Neural cell (in vitro differentiated cells): ENCODE measurements around the gene ANKS1B.

Source experiments
- EZH2 ChIP-seq: fragments of 200-600, 300-800 bp; shearing (Covaris generic), sonication (generic); IDR thresholded peaks from 2 replicates; pipeline ENCODE4 v1.6.1; 2014; ENCODE audit warnings: antibody characterized with exemption, low read length, borderline replicate concordance, mild to moderate bottlenecking; ENCODE audit not compliant: insufficient read depth, poor library complexity, severe bottlenecking
- REST ChIP-seq: IDR thresholded peaks from 2 replicates; pipeline ENCODE4 v1.6.1; 2012; ENCODE audit warnings: borderline replicate concordance
- SMC3 ChIP-seq: fragments of 450-650 bp; conservative IDR thresholded peaks from 2 replicates; pipeline ENCODE4 v1.6.1; 2014; ENCODE audit warnings: antibody characterized with exemption, mild to moderate bottlenecking, moderate library complexity; ENCODE audit not compliant: poor library complexity
- TF ChIP-seq, protein P1 (sequence below): fragments of 450-650 bp; IDR thresholded peaks from 2 replicates; pipeline ENCODE4 v1.5.1; 2014; ENCODE audit warnings: antibody characterized with exemption, mild to moderate bottlenecking, moderate library complexity; ENCODE audit not compliant: poor library complexity, severe bottlenecking

DNA sequence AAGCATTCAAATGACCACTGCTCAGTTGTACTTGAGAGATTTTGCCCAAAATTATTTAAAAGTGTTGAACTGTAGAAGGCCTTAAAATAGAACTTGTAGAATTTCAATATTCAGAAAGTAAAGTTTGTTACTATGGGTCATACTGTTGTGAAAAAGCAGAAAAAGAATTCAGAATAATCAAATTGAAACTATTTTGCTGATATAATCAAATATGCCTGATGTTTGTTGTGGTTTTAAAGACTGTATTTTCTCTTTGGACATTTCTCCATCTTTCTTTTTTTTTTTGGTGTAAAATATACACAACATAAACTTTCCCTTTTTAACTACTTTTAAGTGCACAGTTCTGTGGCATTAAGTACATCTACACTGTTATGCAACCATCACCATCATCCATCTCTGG lies 964.9 kb downstream of the ANKS1B start:
- TF ChIP-seq, protein P1, sequence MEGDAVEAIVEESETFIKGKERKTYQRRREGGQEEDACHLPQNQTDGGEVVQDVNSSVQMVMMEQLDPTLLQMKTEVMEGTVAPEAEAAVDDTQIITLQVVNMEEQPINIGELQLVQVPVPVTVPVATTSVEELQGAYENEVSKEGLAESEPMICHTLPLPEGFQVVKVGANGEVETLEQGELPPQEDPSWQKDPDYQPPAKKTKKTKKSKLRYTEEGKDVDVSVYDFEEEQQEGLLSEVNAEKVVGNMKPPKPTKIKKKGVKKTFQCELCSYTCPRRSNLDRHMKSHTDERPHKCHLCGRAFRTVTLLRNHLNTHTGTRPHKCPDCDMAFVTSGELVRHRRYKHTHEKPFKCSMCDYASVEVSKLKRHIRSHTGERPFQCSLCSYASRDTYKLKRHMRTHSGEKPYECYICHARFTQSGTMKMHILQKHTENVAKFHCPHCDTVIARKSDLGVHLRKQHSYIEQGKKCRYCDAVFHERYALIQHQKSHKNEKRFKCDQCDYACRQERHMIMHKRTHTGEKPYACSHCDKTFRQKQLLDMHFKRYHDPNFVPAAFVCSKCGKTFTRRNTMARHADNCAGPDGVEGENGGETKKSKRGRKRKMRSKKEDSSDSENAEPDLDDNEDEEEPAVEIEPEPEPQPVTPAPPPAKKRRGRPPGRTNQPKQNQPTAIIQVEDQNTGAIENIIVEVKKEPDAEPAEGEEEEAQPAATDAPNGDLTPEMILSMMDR: no peak
- TF ChIP-seq EZH2: no peak
- no peak for TF ChIP-seq SMC3
- no peak for TF ChIP-seq REST
